HG03457 (cell line): Measurements from ENCODE around the gene NDOR1.

Experiments
- ATAC-seq: cut with Tn5 transposase; IDR thresholded peaks from one replicate; pipeline ENCODE4 v1.9.1; 2021; ENCODE audit warnings: moderate number of reproducible peaks; ENCODE audit not compliant: unreplicated experiment

The NDOR1 gene

GRCh38 chr9:137198051-137198901, 7.2 kb upstream of the NDOR1 start:
- no peak for ATAC-seq

- ATAC-seq: no peak
Measured at GRCh38 chr9:137198902-137199283, 6.6 kb upstream of the NDOR1 start.

GRCh38 chr9:137199411-137200121, 5.9 kb upstream of the NDOR1 start:
- no peak for ATAC-seq

- peak; percentile 67 for ATAC-seq
Measured at GRCh38 chr9:137200311-137201204, 4.9 kb upstream of the NDOR1 start, which contains the start of gene TPRN. TSS of gene TPRN (minus strand) at chr9:137200741. CDS start at chr9:137200711, 30 bp downstream.

GRCh38 chr9:137201205-137201868, 4.2 kb upstream of the NDOR1 start:
- ATAC-seq: no peak

GRCh38 chr9:137202966-137203365, 2.5 kb upstream of the NDOR1 start:
- ATAC-seq: no peak

GRCh38 chr9:137204731-137205125, 772 bp upstream of the NDOR1 start:
- no peak for ATAC-seq

- ATAC-seq: no peak
Measured at GRCh38 chr9:137206602-137207001, 1.1 kb downstream of the NDOR1 start.

GRCh38 chr9:137211532-137211931, 6.0 kb downstream of the NDOR1 start:
- ATAC-seq: no peak

GRCh38 chr9:137212520-137212919, 7.0 kb downstream of the NDOR1 start:
- no peak for ATAC-seq

- ATAC-seq: no peak
Measured at GRCh38 chr9:137213160-137214060, 7.9 kb downstream of the NDOR1 start.

- no peak for ATAC-seq
Measured at GRCh38 chr9:137214620-137215019, 9.1 kb downstream of the NDOR1 start.

- no peak for ATAC-seq
Measured at GRCh38 chr9:137215196-137215986, 9.9 kb downstream of the NDOR1 start.

- no peak for ATAC-seq
Measured at GRCh38 chr9:137216188-137216965, 10.9 kb downstream of the NDOR1 start.

GRCh38 chr9:137217276-137218211, 12.0 kb downstream of the NDOR1 start:
- ATAC-seq: no peak

- ATAC-seq: no peak
Measured at GRCh38 chr9:137218212-137218753, 12.8 kb downstream of the NDOR1 start.
